Endothelial cell of umbilical vein (primary cell): ENCODE data around the gene SDC3.

Experiments used
- EZH2 ChIP-seq: IDR thresholded peaks from 2 replicates; pipeline ENCODE4 v1.6.1; 2012; ENCODE audit warnings: borderline replicate concordance, low read depth, mild to moderate bottlenecking, moderate library complexity, low read length, inconsistent platforms; ENCODE audit not compliant: severe bottlenecking
- FOS ChIP-seq: IDR thresholded peaks from 2 replicates; pipeline ENCODE4 v1.6.1; 2011; ENCODE audit warnings: mild to moderate bottlenecking, low read length, moderate library complexity, borderline replicate concordance; ENCODE audit not compliant: insufficient read depth
- GATA2 ChIP-seq: IDR thresholded peaks from 2 replicates; pipeline ENCODE4 v1.7.0; 2011; ENCODE audit warnings: low read depth, mild to moderate bottlenecking, moderate library complexity, mixed read lengths, low read length; ENCODE audit not compliant: insufficient read length, insufficient read depth
- JUN ChIP-seq: IDR thresholded peaks from 2 replicates; pipeline ENCODE4 v1.6.1; 2011; ENCODE audit warnings: borderline replicate concordance, low read depth; ENCODE audit not compliant: insufficient read length, insufficient read depth
- POLR2A ChIP-seq: IDR thresholded peaks from 2 replicates; pipeline ENCODE4 v1.6.1; 2012; ENCODE audit warnings: low read depth, mild to moderate bottlenecking, control low read depth, low read length
- POLR2AphosphoS5 ChIP-seq: IDR thresholded peaks from 2 replicates; pipeline ENCODE4 v1.6.1; 2012; ENCODE audit warnings: low read depth, mild to moderate bottlenecking, control low read depth, low read length, moderate library complexity; ENCODE audit not compliant: insufficient read depth
- TF ChIP-seq, protein P1 (sequence below), 2 donors: IDR thresholded peaks; 1 replicate in 1 of 2; 2 replicates in 1 of 2; pipeline ENCODE4 v1.5.1; 2011; ENCODE audit warnings: low read length in 2 of 2, mild to moderate bottlenecking in 2 of 2, moderate library complexity in 2 of 2, control low read depth in 1 of 2, inconsistent platforms in 1 of 2, low read depth in 1 of 2; ENCODE audit not compliant: insufficient read depth in 1 of 2; ENCODE audit errors: extremely low read depth in 1 of 2
- TF ChIP-seq, protein P2 (sequence below): IDR thresholded peaks from 2 replicates; pipeline ENCODE4 v1.6.1; 2011; ENCODE audit not compliant: insufficient read depth, insufficient read length

- TF ChIP-seq, protein P1, sequence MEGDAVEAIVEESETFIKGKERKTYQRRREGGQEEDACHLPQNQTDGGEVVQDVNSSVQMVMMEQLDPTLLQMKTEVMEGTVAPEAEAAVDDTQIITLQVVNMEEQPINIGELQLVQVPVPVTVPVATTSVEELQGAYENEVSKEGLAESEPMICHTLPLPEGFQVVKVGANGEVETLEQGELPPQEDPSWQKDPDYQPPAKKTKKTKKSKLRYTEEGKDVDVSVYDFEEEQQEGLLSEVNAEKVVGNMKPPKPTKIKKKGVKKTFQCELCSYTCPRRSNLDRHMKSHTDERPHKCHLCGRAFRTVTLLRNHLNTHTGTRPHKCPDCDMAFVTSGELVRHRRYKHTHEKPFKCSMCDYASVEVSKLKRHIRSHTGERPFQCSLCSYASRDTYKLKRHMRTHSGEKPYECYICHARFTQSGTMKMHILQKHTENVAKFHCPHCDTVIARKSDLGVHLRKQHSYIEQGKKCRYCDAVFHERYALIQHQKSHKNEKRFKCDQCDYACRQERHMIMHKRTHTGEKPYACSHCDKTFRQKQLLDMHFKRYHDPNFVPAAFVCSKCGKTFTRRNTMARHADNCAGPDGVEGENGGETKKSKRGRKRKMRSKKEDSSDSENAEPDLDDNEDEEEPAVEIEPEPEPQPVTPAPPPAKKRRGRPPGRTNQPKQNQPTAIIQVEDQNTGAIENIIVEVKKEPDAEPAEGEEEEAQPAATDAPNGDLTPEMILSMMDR (IDR thresholded peaks at IDR 0.05; ENCODE audit: extremely low read depth in 1 of 2, insufficient read depth in 1 of 2, low read depth in 1 of 2, low read length in 2 of 2), result no peak
- TF ChIP-seq POLR2A (no peak), JUN (no peak), POLR2AphosphoS5 (no peak), EZH2 (no peak), GATA2 (no peak), FOS (no peak)
- TF ChIP-seq, protein P2, sequence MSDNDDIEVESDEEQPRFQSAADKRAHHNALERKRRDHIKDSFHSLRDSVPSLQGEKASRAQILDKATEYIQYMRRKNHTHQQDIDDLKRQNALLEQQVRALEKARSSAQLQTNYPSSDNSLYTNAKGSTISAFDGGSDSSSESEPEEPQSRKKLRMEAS, result no peak
Observed at GRCh38 chr1:30863858-30864604, 44.5 kb downstream of the SDC3 start.
